GM12874 (cell line): ENCODE measurements around the gene KIAA1549.

ENCODE experiments used
- CTCF ChIP-seq: IDR thresholded peaks from 2 replicates; pipeline ENCODE4 v1.5.1; 2011; ENCODE audit warnings: low read depth, mild to moderate bottlenecking, control low read depth, low read length, moderate library complexity; ENCODE audit not compliant: insufficient read depth

KIAA1549 gene

GRCh38 chr7:138875794-138876193, 105.4 kb downstream of the KIAA1549 start:
- TF ChIP-seq CTCF: no peak

- no peak for TF ChIP-seq CTCF
Observed at GRCh38 chr7:138873220-138873892, 107.8 kb downstream of the KIAA1549 start.

GRCh38 chr7:138872576-138872975, 108.6 kb downstream of the KIAA1549 start:
- TF ChIP-seq CTCF: no peak

- TF ChIP-seq CTCF: no peak
Observed at GRCh38 chr7:138871814-138872090, 109.4 kb downstream of the KIAA1549 start.

- TF ChIP-seq CTCF: no peak
Observed at GRCh38 chr7:138871065-138871813, 110.0 kb downstream of the KIAA1549 start.

GRCh38 chr7:138869353-138869752, 111.8 kb downstream of the KIAA1549 start:
- no peak for TF ChIP-seq CTCF

GRCh38 chr7:138868711-138869110, 112.5 kb downstream of the KIAA1549 start:
- no peak for TF ChIP-seq CTCF
